Measurements from ENCODE around the gene CTNNA3.
"Not testable (repeated sequence)": the region's sequence is repeated elsewhere in the genome, so short reads cannot be mapped to it uniquely, and the experiment has no call there.

CTNNA3 gene

GRCh38 chr10:67533376-67533775 lies 162.6 kb downstream of the CTNNA3 start (continued):
- TF ChIP-seq HIC1 (tag by site-specific recombination; IDR thresholded peaks at IDR 0.05) (no peak), ZNF747 (tag by site-specific recombination; IDR thresholded peaks at IDR 0.05) (no peak), ZSCAN16 (tag by site-specific recombination; IDR thresholded peaks at IDR 0.05) (no peak), ZNF362 (tag by site-specific recombination; IDR thresholded peaks at IDR 0.05) (no peak), ZNF639 (tag by site-specific recombination; IDR thresholded peaks at IDR 0.05) (no peak), ZNF704 (tag by site-specific recombination; IDR thresholded peaks at IDR 0.05) (no peak), ZBTB17 (tag by site-specific recombination; IDR thresholded peaks at IDR 0.05) (no peak), PRDM10 (tag by site-specific recombination; IDR thresholded peaks at IDR 0.05) (no peak), ZNF423 (tag by site-specific recombination; IDR thresholded peaks at IDR 0.05) (no peak), ZNF23 (tag by site-specific recombination; IDR thresholded peaks at IDR 0.05; ENCODE audit: borderline replicate concordance) (no peak)

- H3K4me3 ChIP-seq (ENCODE audit: low read depth, low read length); H3K4me1 ChIP-seq (ENCODE audit: control insufficient read depth, insufficient read depth, low read length); H3K27ac ChIP-seq (ENCODE audit: extremely low read depth, low read depth, low read length); H3K36me3 ChIP-seq (ENCODE audit: control insufficient read depth in 2 of 2, insufficient read depth in 1 of 2, low read length in 2 of 2); POLR2A ChIA-PET; H3K9me3 ChIP-seq (ENCODE audit: control insufficient read depth, insufficient read depth, low read depth, low read length): not testable (repeated sequence)
- CTCF ChIA-PET = interaction anchor here (1.8 kb wide), 1 partner anchor 10 kb away, joined by 6 read pairs; no protein-coding TSS in a partner anchor
Observed at GRCh38 chr10:67530990-67531389, 165.0 kb downstream of the CTNNA3 start.

GRCh38 chr10:67527351-67527750 lies 168.6 kb downstream of the CTNNA3 start:
- no peaks in the 10 kb centered on the region for H3K36me3 ChIP-seq (ENCODE audit: control insufficient read depth in 2 of 2, insufficient read depth in 1 of 2, low read length in 2 of 2)
- CTCF ChIA-PET = interaction anchor here (3.0 kb wide), 1 partner anchor 252 kb away, joined by 9 read pairs; no protein-coding TSS in a partner anchor
- no peaks in the 10 kb centered on the region for H3K9me3 ChIP-seq (ENCODE audit: control insufficient read depth, insufficient read depth, low read depth, low read length)
- H3K27ac ChIP-seq (ENCODE audit: extremely low read depth, low read depth, low read length) = no peak overlapping the region
- no peak overlapping the region for H3K4me3 ChIP-seq (ENCODE audit: low read depth, low read length)
- POLR2A ChIA-PET = no interaction called here
- TF ChIP-seq KLF10 (tag by site-specific recombination; IDR thresholded peaks at IDR 0.05) (no peak), INSM2 (tag by site-specific recombination; IDR thresholded peaks at IDR 0.05) (no peak), ZNF521 (tag by site-specific recombination; IDR thresholded peaks at IDR 0.05) (no peak)
- H3K4me1 ChIP-seq (ENCODE audit: control insufficient read depth, insufficient read depth, low read length) = no peaks in the 10 kb centered on the region
